NCI-H526 treated with DMSO at 0.1 percent for 48 hours (cell line): ENCODE data around the gene BEGAIN.

Experiments
- DNase-seq: peaks from one replicate; lab custom pipeline; 2025; lab: John Stamatoyannopoulos, UW

The BEGAIN gene

DNA sequence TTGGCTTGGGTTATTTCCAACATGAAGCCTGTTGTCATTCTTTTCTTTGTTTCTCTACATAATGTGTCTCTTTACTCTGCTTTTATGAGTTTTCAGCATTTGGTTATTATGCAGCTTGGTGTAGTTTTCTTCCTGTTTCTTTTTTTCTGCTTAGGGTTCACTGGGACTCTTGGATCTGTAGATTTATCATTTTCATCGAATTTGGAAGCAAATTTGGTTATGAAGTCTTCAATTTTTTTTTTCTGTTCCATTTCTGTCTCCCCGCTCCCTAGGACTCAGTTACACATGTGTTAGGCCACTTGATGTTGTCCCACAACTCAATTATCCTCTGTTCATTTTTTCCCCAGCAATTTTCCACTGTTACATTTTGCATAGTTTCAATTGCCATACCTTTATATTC, 13.8 kb upstream of the BEGAIN start:
- DNase-seq: no peak

- no peak for DNase-seq
These were observed 12.8 kb upstream of the BEGAIN start for GRCh38 chr14:100599981-100600380.

- no peak for DNase-seq
These were observed 7.4 kb upstream of the BEGAIN start for GRCh38 chr14:100594625-100594951.

GRCh38 chr14:100593751-100594624, 6.8 kb upstream of the BEGAIN start:
- DNase-seq: no peak

DNA sequence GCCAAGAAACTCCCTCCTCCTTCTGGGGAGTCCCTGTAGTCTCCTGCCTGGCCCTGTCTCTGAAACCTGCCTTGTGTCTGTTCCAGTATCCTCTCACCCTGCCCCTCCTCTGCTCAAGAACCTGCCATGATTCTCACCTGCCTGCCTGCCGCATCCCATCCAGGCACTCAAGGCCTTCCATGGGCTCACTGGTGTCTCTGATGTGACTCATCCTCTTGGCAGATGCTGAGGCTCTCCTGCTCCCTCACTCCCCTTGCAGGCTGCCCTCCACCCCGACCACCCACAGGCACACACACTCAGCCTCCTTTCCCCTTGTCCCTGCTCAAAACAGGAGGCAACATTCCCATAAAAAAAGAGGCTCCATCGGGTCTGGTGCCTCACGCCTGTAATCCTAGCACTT, 5.8 kb upstream of the BEGAIN start:
- no peak for DNase-seq

DNA sequence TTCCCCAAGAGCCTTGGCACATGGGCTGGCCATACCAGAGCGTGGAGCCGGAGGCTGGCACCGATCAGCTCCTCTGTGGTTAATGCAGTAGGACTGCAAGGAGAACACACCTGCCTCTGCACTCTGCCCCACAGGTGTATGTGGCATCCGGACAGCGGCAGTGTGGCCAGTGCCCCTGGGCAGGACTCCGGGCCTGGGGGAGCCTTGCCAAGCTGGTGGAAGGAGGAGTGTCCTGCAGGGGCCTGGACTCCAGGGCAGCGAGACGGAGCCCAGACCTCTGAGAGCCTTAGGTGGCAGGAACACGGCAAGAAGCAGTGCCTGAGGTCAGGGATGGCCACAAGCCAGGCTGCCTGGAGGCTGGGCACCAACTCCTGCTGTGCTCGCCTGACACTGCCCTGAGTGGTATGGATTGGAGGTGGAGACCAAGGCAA, 5.3 kb upstream of the BEGAIN start:
- no peak for DNase-seq

GRCh38 chr14:100591453-100592371, 4.5 kb upstream of the BEGAIN start:
- no peak for DNase-seq

DNA sequence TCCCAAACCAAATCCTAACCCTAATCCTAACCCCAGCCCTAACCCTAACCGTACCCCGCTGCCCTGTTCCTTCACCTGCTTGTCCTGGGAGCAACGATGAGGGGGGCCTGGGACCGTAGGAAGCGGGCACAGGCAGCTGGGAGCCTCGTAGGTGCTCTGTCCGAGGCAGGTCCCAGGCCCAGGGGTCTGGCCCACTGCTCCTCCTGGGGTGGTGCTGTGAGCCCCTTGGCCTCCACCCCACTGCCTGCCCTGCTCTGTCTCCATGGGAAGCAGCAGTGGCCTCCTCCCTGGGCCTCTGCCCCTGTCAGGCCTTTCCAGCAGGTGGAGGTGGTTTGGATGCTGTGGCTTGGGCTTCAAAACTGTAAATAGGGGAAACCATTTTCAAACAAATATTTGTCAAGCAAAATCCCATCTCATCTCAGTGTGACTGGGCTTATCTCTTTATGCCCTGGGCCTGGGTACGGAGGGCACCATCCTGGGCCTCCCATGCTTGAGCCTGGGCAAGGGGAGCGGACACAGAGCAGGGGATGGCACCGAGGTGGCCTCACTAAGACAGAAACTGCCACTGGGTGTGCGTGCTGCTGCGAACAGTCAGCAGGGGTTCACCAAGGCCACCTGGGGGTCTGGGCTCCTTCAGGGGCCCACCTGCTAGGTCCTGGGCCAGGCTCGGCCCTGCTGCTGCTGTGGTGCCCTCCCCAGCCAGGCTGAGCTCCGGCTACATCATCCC, 3.7 kb upstream of the BEGAIN start:
- no peak for DNase-seq

DNA sequence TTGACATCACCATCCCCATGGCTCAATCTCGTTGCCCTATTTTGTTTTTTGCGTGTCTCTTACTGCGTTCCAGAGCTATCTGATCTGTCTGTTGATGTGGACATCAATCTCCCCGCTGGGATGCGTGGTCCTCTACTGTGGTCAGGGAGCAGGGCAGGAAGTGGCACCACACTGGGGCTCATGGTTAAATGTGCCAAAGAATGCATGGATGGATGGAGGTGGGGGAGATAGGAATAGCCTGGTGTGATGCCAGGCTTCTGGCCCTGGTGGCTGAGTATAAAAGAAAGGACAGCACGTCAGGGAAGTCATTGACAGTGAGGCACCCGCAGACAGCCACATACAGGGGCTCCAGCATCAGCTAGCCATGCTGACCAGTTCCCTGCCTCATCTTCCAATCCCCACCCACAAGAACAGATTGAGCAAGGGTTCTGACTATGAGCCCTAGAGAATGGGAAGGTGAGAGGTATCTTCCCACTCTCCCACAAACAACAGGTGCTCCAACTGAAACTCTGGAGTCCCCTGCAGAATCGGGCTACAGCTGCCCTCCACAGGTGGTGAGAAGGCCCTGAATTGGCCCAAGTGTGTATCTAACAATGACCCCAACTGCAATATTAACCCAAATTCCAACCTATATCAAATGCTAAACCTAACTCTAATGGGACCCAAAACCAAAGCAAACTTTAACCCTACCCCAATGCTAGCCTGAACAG, 2.7 kb upstream of the BEGAIN start:
- DNase-seq: no peak

DNA sequence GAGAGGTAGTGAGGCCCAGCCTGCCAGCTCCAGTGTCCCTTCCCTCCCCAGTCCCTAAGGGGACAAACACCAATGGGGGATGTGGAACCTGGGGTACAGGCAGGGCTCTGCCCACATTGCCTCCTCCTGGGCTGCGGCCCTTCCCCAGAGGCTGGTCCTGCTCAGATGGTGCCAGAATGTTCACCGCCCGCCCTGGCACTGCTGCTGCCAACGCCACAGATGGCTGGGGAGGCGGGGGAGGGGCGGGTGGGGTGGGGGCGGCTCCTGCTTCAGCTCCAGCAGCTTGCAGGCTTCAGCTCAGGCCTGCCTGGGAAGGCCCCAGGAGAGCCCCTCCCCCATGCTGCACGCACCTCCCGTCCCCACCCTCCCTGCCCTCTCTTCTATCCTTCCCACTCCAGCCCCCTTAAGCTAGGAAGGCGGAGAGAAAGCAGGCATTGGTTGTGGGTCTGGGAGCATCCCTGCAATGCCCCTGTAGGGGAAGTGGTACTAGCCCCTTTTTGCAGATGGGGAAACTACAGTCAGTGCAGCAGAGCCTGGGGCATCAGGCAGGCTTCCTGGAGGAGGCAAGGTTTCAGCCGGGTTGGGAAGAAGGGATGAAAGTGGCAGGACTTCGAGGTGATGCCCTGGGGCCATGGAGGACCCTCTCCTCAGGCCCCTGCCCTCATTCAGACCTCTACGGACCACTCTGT, 2.0 kb upstream of the BEGAIN start:
- no peak for DNase-seq

DNA sequence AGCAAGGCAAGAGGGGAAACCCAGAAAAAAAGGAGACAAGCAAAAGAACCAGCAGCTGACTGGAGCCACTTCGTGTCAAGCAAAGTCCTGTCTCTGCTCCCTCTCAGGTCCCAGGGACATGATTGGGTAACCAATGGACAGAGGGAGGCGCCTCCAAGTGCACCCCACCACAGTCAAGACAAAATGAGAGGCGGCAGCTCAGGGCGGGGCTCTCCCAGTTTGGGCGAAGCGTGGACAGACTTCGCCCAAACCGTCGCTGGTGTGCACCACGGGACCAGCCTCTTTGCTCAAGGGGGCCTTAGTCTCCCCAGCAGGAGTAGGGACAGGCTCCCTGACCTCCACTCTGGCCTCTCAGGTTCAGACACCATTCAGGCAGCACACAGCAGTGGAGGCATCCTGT, 1.5 kb upstream of the BEGAIN start:
- no peak for DNase-seq

DNA sequence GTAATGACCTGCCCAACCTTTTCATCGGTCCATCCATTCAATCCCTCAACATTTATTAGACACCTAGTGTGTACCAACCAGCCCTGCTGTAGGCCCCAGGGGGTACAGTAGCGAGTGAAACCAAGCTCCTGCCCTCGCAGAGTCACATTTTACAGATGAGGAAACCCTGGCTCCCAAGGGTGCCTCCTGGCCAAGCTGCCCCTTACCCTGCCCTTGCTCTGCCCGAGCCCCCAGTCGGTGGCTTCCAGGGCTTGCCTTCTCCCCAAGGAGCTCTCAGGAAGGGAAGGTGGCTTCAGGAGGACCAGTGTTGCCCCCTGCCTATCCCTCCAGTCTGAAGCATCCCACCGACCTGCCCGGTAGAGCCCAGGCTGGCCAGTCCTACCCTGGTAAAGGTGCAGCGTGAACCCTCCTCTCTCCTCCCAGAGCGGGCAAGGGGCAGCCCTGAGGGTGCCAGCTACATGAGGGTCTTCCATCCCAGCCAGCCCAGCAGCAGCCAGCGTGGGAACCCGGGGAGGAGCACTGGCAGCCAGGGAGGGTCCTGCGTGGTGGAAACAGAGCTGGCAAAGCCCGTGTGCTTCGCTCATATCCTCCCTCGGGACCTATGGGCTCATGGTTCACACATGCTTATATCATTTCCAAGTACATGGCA, 670 bp upstream of the BEGAIN start:
- no peak for DNase-seq

GRCh38 chr14:100586403-100587085, 673 bp downstream of the BEGAIN start:
- DNase-seq: no peak

GRCh38 chr14:100586153-100586402, 1.1 kb downstream of the BEGAIN start:
- no peak for DNase-seq

GRCh38 chr14:100585448-100586152, 1.6 kb downstream of the BEGAIN start:
- no peak for DNase-seq

DNA sequence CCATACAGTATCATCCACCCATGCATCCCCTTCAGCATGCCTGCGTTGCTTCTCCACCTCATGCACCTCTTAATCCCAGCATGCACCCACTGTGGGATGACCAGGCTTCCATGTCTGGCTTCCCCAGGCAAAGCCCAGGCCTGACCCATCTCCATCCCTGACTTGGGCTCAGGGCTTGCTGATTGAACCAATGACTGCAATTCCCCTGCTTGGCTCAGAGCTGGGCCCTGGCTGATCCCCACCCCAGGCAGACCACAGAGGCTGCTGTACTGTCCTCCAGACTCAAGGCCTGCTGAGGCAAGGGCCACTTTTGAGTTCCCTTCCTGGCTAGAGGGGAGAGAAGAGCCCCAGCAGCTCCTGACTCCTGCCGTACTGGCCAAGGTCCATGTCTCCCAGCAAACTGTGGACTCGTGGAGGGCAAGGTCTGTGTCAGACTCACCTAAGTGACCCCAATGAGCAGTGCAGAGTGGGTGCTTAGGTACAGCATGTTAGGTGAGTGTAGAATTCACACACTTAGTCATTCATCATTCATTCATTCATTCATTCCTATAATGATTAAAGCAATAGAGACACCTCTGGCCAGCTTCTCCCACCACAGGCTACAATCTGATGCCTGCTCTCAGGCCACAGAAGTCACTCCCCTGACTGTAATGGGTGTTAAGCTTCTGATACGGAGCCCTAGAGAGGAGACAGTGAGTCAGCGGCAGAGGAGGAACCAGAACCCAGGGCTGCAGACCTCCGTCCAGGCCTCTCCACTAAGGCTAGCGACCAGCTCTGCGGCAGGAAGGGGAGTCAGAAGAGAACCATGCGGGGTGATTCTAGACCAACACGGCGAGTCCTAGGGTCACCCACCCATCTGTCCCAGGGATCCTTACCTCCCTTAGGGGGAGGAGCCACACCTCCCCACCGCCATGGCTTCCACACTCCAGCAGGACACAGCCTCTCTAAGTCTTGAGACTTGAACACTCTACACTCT, 2.9 kb downstream of the BEGAIN start:
- DNase-seq: no peak

- DNase-seq: no peak
These were observed 4.0 kb downstream of the BEGAIN start for GRCh38 chr14:100583245-100583644.

DNA sequence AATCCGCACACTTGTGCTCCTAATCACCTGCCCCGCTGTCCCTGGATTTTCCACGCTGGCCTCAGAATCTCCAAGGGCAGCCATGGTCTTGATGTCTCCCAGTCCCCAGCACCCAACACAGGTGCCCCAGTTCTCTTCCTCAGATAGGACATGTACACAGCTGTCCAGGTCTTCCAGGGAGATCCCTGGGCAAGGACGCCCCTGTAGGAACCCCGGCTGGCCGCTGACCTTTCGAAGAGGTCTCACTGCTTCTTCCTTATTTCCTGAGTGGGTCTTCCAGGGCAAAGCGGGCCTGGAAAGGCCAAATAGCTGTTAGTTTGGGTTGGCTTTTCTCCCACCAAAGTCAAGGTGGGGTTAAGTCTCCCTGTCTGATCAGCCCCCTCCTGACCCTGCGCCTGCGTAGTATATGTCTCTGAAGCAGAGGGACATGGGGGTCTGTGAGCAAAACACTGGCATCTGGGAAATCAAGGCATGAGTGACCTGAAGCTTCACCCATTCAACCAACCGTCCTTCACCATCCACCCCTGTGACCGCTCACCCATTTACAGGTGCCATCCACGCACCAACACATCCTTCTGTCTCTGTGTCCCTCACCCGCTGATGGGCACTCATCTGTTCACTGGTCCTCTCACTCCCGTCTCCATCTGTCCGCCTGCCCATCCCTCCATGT, 4.6 kb downstream of the BEGAIN start:
- no peak for DNase-seq
